Ovary (tissue), 9 donors: ENCODE measurements around the gene PCDHGA1. TPM values are rescaled to one million over a fixed set of nuclear protein-coding genes. Genes with fewer than 3 reads are reported as not detected.

Experiments used
- DNase-seq, 5 donors: peaks; one replicate each; pipeline ENCODE4 v3.0.0-alpha.2; 2019 to 2020
- H3K27ac ChIP-seq, 2 donors: fragments of 200-600 bp; one replicate each; pipeline versions ENCODE4 v1.5.1 to v1.8.0; 2019 to 2022
- H3K27me3 ChIP-seq: fragments of 200-600 bp; one replicate; pipeline ENCODE4 v1.8.0; 2022
- H3K36me3 ChIP-seq: fragments of 200-600 bp; sonication (generic); one replicate; pipeline ENCODE4 v1.5.1; 2019
- H3K4me1 ChIP-seq: one replicate; pipeline ENCODE4 v1.8.1; 2013; ENCODE audit warnings: mild to moderate bottlenecking, moderate library complexity; ENCODE audit not compliant: insufficient read depth
- H3K4me3 ChIP-seq: fragments of 200-600 bp; sonication (generic); one replicate; pipeline ENCODE4 v1.5.1; 2017
- H3K9me3 ChIP-seq, 2 donors: fragments of 200-600 bp in 1 of 2; sonication (generic) in 1 of 2; one replicate each; pipeline versions ENCODE4 v1.5.1 to v1.8.1; 2013 to 2019; ENCODE audit warnings: mild to moderate bottlenecking in 1 of 2, moderate library complexity in 1 of 2
- EP300 ChIP-seq: sonication (generic); formaldehyde crosslinking; IDR thresholded peaks from one replicate; pipeline ENCODE4 v1.6.1; 2017; ENCODE audit warnings: antibody characterized with exemption
- POLR2A ChIP-seq: fragments of 450-650 bp; IDR thresholded peaks from one replicate; pipeline ENCODE4 v1.6.1; 2017; ENCODE audit warnings: antibody characterized with exemption, mild to moderate bottlenecking, moderate library complexity
- WGBS, 3 donors: extraction: QIAGEN DNeasy Blood & Tissue Kit in 1 of 3; methylation state at CpG; one replicate each; pipeline versions ENCODE4 v1.1.5 to v1.1.7; 2013 to 2017; 5-methylcytosine and 5-hydroxymethylcytosine counted together
- intact Hi-C, 4 donors: fragments of 100-400 bp; cut with DNase I; formaldehyde crosslinking; loops; one replicate each; pipeline versions ENCODE4 v1.11.0 to v1.15.1; 2022 to 2023
- polyA plus RNA-seq, 2 donors: library from polyadenylated mRNA; stranded (reverse); fragments of 200-250 nt in 1 of 2; fragments of 350-450 nt in 1 of 2; fragmentation: Illumina TruSeq in 1 of 2; extraction: RNeasy Lipid Tissue Mini Kit (QIAGEN cat#74804) in 1 of 2; gene quantifications; one replicate each; pipeline ENCODE4 v1.2.3, GENCODE V29; 2013 to 2014
- total RNA-seq, 7 donors: library from RNA; depleted of rRNA in 2 of 7; stranded (reverse); fragments of >200 nt in 2 of 7; fragmentation: NEBNext Ultra II Directional in 3 of 7; extraction: Animal tissue kit (Norgen Biotek cat#: 25700) in 3 of 7; gene quantifications; one replicate each; pipeline versions ENCODE4 v1.1.0 to v1.2.4, GENCODE V29; 2016 to 2023
- TF ChIP-seq, protein P1 (sequence below), 3 donors: fragments of 450-650 bp in 2 of 3; fragments of 200-600 bp in 1 of 3; IDR thresholded peaks; one replicate each; pipeline versions ENCODE4 v1.5.1 to v1.8.0; 2016 to 2022; ENCODE audit warnings: antibody characterized with exemption in 3 of 3, mild to moderate bottlenecking in 1 of 3
- donor health status: DM: no; HTN: no; CAD: no; lungs with moderate emphysema.
- donor health status: DM: no; HTN: no; CAD: no.
- donor health status: Bipolar disorder and iron deficiency.
- donor health status: DM: yes; HTN: yes; CAD: no.
- donor health status: DM: no; HTN: no; CAD: no.
- donor health status: DM: yes; HTN: yes; CAD: no.

Gene PCDHGA1
- total and polyA plus RNA-seq, 9 donors, result 0.29 to 2.8 (median 0.94) TPM

DNA sequence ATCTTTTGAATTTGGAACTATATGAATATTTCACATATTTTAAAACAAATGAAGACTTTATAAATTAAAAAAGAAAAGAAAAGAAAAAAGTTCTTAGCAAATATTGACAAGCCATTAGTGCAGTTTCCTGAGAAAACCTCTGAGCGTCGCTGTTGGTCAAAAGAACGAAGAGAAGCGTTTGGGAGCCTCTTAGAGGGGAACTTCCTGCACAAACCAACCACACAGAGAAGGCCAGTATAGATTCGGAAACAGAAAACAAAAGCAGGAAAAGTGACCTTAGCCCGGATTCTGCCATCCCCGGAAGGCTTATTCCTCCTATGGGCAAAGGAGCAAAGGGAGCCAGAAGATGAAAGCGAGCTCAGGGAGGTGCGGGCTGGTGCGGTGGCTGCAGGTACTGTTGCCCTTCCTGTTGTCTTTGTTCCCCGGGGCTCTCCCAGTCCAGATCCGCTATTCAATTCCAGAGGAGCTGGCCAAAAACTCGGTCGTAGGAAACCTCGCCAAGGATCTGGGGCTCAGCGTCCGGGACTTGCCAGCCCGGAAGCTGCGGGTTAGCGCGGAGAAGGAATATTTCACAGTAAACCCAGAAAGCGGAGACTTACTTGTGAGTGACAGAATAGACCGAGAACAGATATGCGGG lies 29.6 kb downstream of the PCDHGA1 start, which contains the start of gene PCDHGB2:
TSS of gene PCDHGB2 (plus strand) at position 205 of the 637 bp plus-strand sequence. CDS start at position 347, 142 bp downstream.
- intact Hi-C loops, result no loop called here
- WGBS, 3 donors, result 17 to 25% (median 19%) methylated on average over 24 of the region's 24 CpGs
- Histone ChIP-seq H3K4me1 (no peaks in the 10 kb centered on the region), H3K27ac (no peak within 1 kb of the TSS), H3K27me3 (no peaks in the 10 kb centered on the region), H3K9me3 (peaks cover 7 to 64% of the 10 kb centered on the region in 2 donors), H3K4me3 (peak within 1 kb of the TSS; percentile 22), H3K36me3 (no peaks in the 10 kb centered on the region)
- TF ChIP-seq POLR2A (no peak), EP300 (no peak)
- TF ChIP-seq, protein P1, sequence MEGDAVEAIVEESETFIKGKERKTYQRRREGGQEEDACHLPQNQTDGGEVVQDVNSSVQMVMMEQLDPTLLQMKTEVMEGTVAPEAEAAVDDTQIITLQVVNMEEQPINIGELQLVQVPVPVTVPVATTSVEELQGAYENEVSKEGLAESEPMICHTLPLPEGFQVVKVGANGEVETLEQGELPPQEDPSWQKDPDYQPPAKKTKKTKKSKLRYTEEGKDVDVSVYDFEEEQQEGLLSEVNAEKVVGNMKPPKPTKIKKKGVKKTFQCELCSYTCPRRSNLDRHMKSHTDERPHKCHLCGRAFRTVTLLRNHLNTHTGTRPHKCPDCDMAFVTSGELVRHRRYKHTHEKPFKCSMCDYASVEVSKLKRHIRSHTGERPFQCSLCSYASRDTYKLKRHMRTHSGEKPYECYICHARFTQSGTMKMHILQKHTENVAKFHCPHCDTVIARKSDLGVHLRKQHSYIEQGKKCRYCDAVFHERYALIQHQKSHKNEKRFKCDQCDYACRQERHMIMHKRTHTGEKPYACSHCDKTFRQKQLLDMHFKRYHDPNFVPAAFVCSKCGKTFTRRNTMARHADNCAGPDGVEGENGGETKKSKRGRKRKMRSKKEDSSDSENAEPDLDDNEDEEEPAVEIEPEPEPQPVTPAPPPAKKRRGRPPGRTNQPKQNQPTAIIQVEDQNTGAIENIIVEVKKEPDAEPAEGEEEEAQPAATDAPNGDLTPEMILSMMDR (IDR thresholded peaks at IDR 0.05), result no peak
- DNase-seq, result no peak

DNA sequence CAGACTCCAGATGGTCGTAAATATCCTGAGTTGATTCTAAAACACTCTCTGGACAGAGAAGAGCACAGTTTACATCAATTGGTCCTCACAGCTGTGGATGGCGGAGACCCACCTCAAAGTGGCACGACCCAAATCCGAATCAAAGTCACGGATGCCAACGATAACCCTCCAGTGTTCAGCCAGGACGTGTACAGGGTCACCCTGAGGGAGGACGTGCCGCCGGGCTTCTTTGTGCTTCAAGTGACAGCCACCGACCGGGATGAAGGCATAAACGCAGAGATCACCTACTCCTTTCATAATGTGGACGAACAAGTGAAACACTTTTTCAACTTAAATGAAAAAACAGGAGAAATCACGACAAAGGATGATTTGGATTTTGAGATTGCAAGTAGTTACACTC lies 30.4 kb downstream of the PCDHGA1 start:
- WGBS, 3 donors, result 31 to 43% (median 39%) methylated on average over 15 of the region's 15 CpGs

DNA sequence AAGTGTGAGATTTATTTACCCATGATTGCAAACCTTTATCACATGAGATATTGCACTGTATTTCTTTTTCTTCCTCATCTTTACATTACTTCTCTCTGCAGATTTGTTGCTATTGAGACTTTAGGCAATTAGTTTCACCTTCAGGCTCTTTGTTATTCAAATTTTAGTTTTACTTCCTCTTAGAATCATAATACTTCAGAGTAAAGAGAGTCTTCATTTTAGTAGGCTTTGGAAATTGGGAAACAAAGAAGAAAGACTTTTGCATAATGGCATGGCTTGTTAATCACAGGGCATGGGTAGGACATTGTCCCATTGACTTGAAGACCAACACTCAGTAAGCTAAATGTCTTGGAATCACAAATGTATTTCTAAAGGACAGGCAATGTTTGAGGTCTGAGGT lies 32.4 kb downstream of the PCDHGA1 start:
- DNase-seq, result no peak
- H3K4me1 ChIP-seq, result no peaks in the 10 kb centered on the region
- H3K27me3 ChIP-seq, result no peaks in the 10 kb centered on the region
- peaks cover 0 to 56% of the 10 kb centered on the region in 2 donors for H3K9me3 ChIP-seq
- intact Hi-C loops, result no loop called here
- H3K4me3 ChIP-seq, result no peak overlapping the region
- H3K36me3 ChIP-seq, result no peaks in the 10 kb centered on the region
- TF ChIP-seq, protein P1 (IDR thresholded peaks at IDR 0.05), result no peak
- no peak overlapping the region for H3K27ac ChIP-seq

More for the DNA sequence above, 30.4 kb downstream of the PCDHGA1 start:
- intact Hi-C loops, result no loop called here
- no peak overlapping the region for H3K27ac ChIP-seq
- H3K27me3 ChIP-seq, result no peaks in the 10 kb centered on the region
- H3K9me3 ChIP-seq, result peaks cover 7 to 64% of the 10 kb centered on the region in 2 donors
- H3K36me3 ChIP-seq, result no peaks in the 10 kb centered on the region
- TF ChIP-seq, protein P1 (IDR thresholded peaks at IDR 0.05), result no peak
- TF ChIP-seq POLR2A, result no peak
- no peak for TF ChIP-seq EP300
- H3K4me3 ChIP-seq, result no peak overlapping the region
- no peaks in the 10 kb centered on the region for H3K4me1 ChIP-seq
- DNase-seq, result no peak

DNA sequence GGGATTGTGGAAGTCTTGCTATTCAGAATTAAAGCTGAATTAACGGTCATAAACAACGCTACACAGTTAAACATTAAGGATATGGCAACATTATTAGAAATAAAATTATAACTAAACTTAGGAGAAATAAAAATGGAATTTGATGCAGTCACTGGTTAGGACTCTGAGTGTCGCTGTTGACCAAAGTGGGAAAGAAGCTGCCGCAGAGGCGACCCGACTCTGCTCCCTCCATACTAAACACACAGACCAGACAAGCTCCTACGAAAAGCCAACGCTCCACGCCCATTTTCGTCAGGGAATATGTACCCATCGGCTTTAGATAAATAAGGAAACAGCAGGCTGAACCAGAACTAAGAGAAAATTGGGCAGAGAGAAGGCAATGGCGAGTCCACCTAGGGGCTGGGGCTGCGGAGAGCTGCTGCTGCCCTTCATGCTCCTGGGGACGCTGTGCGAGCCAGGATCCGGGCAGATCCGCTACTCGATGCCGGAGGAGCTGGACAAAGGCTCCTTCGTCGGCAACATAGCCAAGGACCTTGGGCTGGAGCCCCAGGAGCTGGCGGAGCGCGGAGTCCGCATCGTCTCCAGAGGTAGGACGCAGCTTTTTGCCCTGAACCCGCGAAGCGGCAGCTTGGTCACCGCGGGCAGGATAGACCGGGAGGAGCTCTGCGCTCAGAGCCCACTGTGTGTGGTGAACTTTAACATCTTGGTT lies 33.8 kb downstream of the PCDHGA1 start, which contains the start of gene PCDHGA5:
TSS of gene PCDHGA5 (plus strand) at position 211 of the 709 bp plus-strand sequence. CDS start at position 380, 169 bp downstream.
- Histone ChIP-seq H3K9me3 (peaks cover 0 to 52% of the 10 kb centered on the region in 2 donors), H3K4me3 (peak within 1 kb of the TSS; percentile 17), H3K27me3 (no peaks in the 10 kb centered on the region), H3K4me1 (no peaks in the 10 kb centered on the region), H3K27ac (no peak within 1 kb of the TSS), H3K36me3 (no peaks in the 10 kb centered on the region)
- 11 to 18% (median 16%) methylated on average over 34 of the region's 34 CpGs for WGBS, 3 donors
- TF ChIP-seq EP300 (no peak), POLR2A (no peak)
- TF ChIP-seq, protein P1 (IDR thresholded peaks at IDR 0.05), result no peak
- no peak for DNase-seq
- intact Hi-C loops, result no loop called here
